GM12892 (cell line): ENCODE data around the gene CDH4.

Source experiments
- POLR2A ChIP-seq: IDR thresholded peaks from 2 replicates; pipeline ENCODE4 v1.6.1; 2011; ENCODE audit warnings: low read depth, low read length, control low read depth
- POLR2AphosphoS5 ChIP-seq: IDR thresholded peaks from 2 replicates; pipeline ENCODE4 v1.6.1; 2011; ENCODE audit warnings: low read depth, low read length, control low read depth

DNA sequence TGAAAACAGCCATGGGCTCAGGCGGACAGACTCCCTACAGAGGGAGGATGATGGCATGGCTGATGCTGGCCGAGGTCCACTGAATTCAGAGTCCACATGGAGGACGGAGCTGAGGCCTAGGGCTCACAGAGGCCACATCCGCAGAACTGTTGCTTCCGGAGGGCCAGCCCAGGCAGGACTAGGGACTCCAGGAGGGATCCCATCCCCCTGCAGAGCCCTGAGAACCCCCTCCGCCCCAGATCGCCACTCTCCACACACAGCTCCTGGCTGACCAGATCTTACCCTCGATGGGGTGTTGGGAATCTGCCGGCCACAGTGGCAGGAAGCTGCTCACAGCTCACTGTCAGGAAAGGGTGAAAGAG, 414.4 kb downstream of the CDH4 start:
- TF ChIP-seq POLR2AphosphoS5 (no peak), POLR2A (no peak)
